MCF 10A (cell line): ENCODE measurements around the gene PLA1A. TPM values are rescaled to one million over a fixed set of nuclear protein-coding genes. Genes with fewer than 3 reads are reported as not detected.

Source experiments
- BruUV-seq: library from RNA; stranded (reverse); fragments of 400-500 nt; replicated peaks from 2 replicates; lab custom pipeline; 2021; lab: Mats Ljungman, UMichigan
- CTCF ChIA-PET: fragments of 300-600 bp; sonication (Branson Sonifier 250); formaldehyde crosslinking; extraction: SDS; loops from one replicate; lab custom pipeline; 2021; ENCODE audit warnings: antibody characterized with exemption, inconsistent platforms; lab: Yijun Ruan, JAX
- POLR2A ChIA-PET: fragments of 300-600, 350-650 bp; sonication (Branson Sonifier 250); formaldehyde crosslinking; extraction: SDS; loops from one replicate; lab custom pipeline; 2020; ENCODE audit warnings: antibody characterized with exemption, inconsistent platforms; lab: Yijun Ruan, JAX
- DNase-seq: peaks from one replicate; pipeline ENCODE4 v3.0.0-alpha.2; 2018; ENCODE audit not compliant: unreplicated experiment
- H3K27ac Mint-ChIP-seq: one replicate; pipeline ENCODE4 v1.8.0; 2022; ENCODE audit warnings: mild to moderate bottlenecking, low read depth, mixed read lengths; ENCODE audit not compliant: unreplicated experiment
- H3K27me3 Mint-ChIP-seq: one replicate; pipeline ENCODE4 v1.8.0; 2022; ENCODE audit warnings: mixed read lengths; ENCODE audit not compliant: insufficient read depth, unreplicated experiment
- H3K36me3 Mint-ChIP-seq: one replicate; pipeline ENCODE4 v1.8.0; 2022; ENCODE audit warnings: mild to moderate bottlenecking, moderate library complexity, mixed read lengths; ENCODE audit not compliant: insufficient read depth, unreplicated experiment
- H3K4me1 Mint-ChIP-seq: one replicate; pipeline ENCODE4 v1.8.0; 2022; ENCODE audit warnings: mixed read lengths; ENCODE audit not compliant: insufficient read depth, unreplicated experiment
- H3K4me3 Mint-ChIP-seq: one replicate; pipeline ENCODE4 v1.8.0; 2022; ENCODE audit warnings: mild to moderate bottlenecking, moderate library complexity, mixed read lengths; ENCODE audit not compliant: unreplicated experiment
- H3K9me3 Mint-ChIP-seq: one replicate; pipeline ENCODE4 v1.8.0; 2022; ENCODE audit warnings: mixed read lengths; ENCODE audit not compliant: unreplicated experiment
- intact Hi-C: fragments of 100-400 bp; cut with micrococcal nuclease; formaldehyde crosslinking; loops from 2 replicates; pipeline ENCODE4 v1.14.1; 2022
- total RNA-seq: library from RNA; stranded (reverse); gene quantifications from 2 replicates; pipeline ENCODE4 v1.2.3, GENCODE V29; 2022
- TF ChIP-seq, protein P1 (sequence below): fragments of 200-600 bp; IDR thresholded peaks from one replicate; pipeline ENCODE4 v1.8.0; 2022; ENCODE audit warnings: antibody characterized with exemption, mild to moderate bottlenecking; ENCODE audit not compliant: unreplicated experiment

Gene PLA1A
- total RNA-seq, 1 experiment from 2014 or later, result not detected

DNA sequence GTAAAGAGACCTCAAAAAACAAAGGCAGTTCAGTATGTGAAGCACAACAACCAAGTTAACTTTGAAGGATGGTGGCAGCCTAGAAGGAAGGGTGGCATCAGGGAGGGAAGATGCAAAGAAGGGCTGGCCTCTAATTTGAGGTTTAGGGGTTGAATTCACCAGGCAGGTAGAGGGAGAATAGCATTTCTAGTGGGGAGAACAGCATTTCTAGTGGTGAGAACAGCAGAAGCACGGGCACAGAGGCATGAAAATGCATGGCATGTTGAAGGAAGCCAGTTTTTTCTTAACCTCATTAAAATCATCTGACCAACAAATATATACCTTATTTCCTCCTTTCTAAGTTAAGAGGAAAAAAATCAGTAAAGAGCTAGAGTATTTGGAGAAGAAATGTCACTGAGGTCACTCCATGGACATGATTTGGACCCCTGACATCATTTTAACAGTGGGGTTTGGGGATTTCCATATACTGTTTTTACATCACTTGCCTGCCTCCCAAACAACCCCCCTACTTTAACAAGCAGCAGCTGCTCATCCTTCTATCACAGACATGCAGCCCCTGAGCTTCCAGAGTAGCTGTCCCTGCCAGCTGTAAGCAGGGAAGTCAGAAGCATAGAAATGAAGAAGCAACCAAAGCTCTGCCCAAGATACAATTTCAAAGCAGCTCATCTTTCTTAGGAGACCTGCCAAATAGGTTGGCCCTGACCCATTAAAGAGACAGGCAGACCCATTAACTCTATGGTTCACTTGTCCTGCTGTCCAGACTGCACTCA, 65.1 kb downstream of the PLA1A start:
- Mint-ChIP-seq H3K9me3 (no peaks in the 10 kb centered on the region), H3K4me3 (no peak overlapping the region), H3K27me3 (no peaks in the 10 kb centered on the region), H3K4me1 (peaks cover 10% of the 10 kb centered on the region), H3K27ac (no peak overlapping the region), H3K36me3 (peaks cover 6% of the 10 kb centered on the region)
- TF ChIP-seq, protein P1, sequence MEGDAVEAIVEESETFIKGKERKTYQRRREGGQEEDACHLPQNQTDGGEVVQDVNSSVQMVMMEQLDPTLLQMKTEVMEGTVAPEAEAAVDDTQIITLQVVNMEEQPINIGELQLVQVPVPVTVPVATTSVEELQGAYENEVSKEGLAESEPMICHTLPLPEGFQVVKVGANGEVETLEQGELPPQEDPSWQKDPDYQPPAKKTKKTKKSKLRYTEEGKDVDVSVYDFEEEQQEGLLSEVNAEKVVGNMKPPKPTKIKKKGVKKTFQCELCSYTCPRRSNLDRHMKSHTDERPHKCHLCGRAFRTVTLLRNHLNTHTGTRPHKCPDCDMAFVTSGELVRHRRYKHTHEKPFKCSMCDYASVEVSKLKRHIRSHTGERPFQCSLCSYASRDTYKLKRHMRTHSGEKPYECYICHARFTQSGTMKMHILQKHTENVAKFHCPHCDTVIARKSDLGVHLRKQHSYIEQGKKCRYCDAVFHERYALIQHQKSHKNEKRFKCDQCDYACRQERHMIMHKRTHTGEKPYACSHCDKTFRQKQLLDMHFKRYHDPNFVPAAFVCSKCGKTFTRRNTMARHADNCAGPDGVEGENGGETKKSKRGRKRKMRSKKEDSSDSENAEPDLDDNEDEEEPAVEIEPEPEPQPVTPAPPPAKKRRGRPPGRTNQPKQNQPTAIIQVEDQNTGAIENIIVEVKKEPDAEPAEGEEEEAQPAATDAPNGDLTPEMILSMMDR, result no peak
- BruUV-seq, result no TSS peak
- ChIA-PET POLR2A (interaction anchor here (0.7 to 3.6 kb wide), 5 partner anchors 9 to 519 kb away, joined by 3 to 22 read pairs (median 4); partner anchors contain the start of genes COX17 and TMEM39A), CTCF (interaction anchor here (0.9 to 1.2 kb wide), 3 partner anchors 11 to 18 kb away, joined by 3 to 5 read pairs (median 3); no protein-coding TSS in a partner anchor)
- peak; percentile 29 for DNase-seq
- intact Hi-C loops, result no loop called here

DNA sequence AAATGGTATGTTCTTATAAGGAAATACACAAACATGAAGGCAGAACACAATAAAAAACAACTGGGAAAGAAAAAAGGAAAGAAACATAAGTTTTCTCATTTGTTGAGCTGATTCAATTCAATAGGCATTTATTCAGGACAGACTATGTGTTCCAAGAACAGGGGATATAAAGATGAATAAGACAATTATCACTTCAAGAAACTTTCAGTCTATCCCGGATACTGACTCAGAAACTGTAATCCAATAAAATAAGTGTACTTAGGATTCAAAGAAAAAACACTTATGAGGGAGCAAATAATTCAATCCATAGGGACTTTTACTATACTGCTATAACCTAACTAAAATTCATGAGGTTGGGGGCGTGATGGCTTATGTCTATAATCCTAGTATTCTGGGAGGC, 66.2 kb downstream of the PLA1A start:
- ChIA-PET POLR2A (interaction anchor here (0.6 to 3.6 kb wide), 5 partner anchors 8 to 200 kb away, joined by 3 to 22 read pairs (median 4); partner anchors contain the start of genes COX17 and TMEM39A), CTCF (interaction anchor here (0.6 to 0.8 kb wide), 6 partner anchors 11 to 902 kb away, joined by 3 to 6 read pairs (median 4); no protein-coding TSS in a partner anchor)
- peaks cover 10% of the 10 kb centered on the region for H3K4me1 Mint-ChIP-seq
- H3K9me3 Mint-ChIP-seq, result no peaks in the 10 kb centered on the region
- no peaks in the 10 kb centered on the region for H3K27me3 Mint-ChIP-seq
- no peak overlapping the region for H3K4me3 Mint-ChIP-seq
- H3K27ac Mint-ChIP-seq, result no peak overlapping the region
- intact Hi-C loops, result no loop called here
- no TSS peak for BruUV-seq
- DNase-seq, result no peak
- H3K36me3 Mint-ChIP-seq, result peaks cover 6% of the 10 kb centered on the region
- TF ChIP-seq, protein P1, result no peak

DNA sequence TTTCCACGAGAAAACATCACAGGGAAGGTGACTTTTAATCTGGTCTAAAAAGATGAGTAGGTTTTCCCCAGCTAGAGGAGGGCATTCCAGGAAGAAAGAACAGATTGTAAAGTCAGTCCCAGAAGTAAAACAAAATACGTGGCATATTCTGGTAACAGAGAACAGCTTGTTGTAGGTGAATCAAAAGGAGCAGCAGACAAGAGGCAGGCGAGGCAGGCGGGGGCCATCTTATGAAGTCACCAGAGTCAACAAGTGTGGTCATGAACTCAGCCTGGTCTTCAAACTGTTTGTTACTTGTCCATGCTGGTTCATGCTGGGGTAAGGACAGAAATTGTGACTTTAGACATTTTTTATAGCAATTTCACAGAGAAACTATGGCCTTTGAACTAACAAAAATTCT, 66.7 kb downstream of the PLA1A start:
- Mint-ChIP-seq H3K4me1 (peaks cover 10% of the 10 kb centered on the region), H3K4me3 (no peak overlapping the region), H3K36me3 (peaks cover 6% of the 10 kb centered on the region), H3K9me3 (no peaks in the 10 kb centered on the region), H3K27ac (no peak overlapping the region), H3K27me3 (no peaks in the 10 kb centered on the region)
- TF ChIP-seq, protein P1, result no peak
- BruUV-seq, result no TSS peak
- intact Hi-C loops, result no loop called here
- ChIA-PET CTCF (interaction anchor here (0.6 to 0.8 kb wide), 2 partner anchors 11 to 26 kb away, joined by 3 to 4 read pairs; no protein-coding TSS in a partner anchor), POLR2A (interaction anchor here (0.6 to 3.6 kb wide), 4 partner anchors 12 to 201 kb away, joined by 3 to 22 read pairs (median 4); partner anchors contain the start of genes COX17 and TMEM39A)
- no peak for DNase-seq

DNA sequence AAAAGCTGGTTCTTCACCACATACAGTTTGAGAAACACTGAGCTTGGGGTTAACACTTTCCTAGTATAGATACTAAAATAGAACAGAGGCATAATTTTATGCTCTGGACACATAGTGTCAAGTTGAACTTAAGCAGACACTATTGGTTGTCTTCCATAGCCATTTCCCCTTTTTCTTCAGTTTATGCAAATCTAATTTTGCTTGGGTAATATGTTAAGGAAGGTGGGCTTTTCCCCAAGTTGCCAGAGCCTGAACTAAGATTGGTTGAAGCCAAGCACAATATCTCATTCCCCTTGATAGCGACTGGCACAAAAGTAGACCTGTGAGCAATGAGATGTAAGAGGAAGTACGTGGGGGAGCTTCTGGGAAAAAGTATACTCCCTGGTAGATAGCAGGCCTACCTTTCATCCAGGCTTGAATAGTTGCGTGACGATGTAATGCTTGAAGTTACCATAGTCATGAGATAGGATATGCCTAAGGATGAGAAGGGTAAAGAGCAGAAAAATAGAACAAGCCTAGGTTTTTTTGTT, 67.2 kb downstream of the PLA1A start:
- ChIA-PET CTCF (no interaction called here), POLR2A (interaction anchor here (0.7 to 3.6 kb wide), 3 partner anchors 11 to 202 kb away, joined by 3 to 22 read pairs (median 6); partner anchors contain the start of genes COX17 and TMEM39A)
- intact Hi-C loops, result no loop called here
- Mint-ChIP-seq H3K27me3 (no peaks in the 10 kb centered on the region), H3K4me1 (peaks cover 10% of the 10 kb centered on the region), H3K27ac (no peak overlapping the region), H3K4me3 (no peak overlapping the region), H3K36me3 (peaks cover 9% of the 10 kb centered on the region), H3K9me3 (no peaks in the 10 kb centered on the region)
- DNase-seq, result no peak
- BruUV-seq, result no TSS peak
- TF ChIP-seq, protein P1, result no peak
